Neural progenitor cell (in vitro differentiated cells): ENCODE results near the gene FHOD3.

Source experiments
- CTCF ChIP-seq: fragments of 200-600 bp; sonication (generic); IDR thresholded peaks from 2 replicates; pipeline ENCODE4 v1.5.1; 2017; ENCODE audit warnings: antibody characterized with exemption, mild to moderate bottlenecking
- EZH2 ChIP-seq: fragments of 200-600 bp; sonication (generic); IDR thresholded peaks from 2 replicates; pipeline ENCODE4 v1.6.1; 2017; ENCODE audit warnings: antibody characterized with exemption, mild to moderate bottlenecking, moderate library complexity
- EZH2phosphoT487 ChIP-seq: fragments of 200-600 bp; sonication (generic); IDR thresholded peaks from 2 replicates; pipeline ENCODE4 v1.6.1; 2017; ENCODE audit warnings: antibody characterized with exemption

- TF ChIP-seq EZH2 (no peak), CTCF (no peak), EZH2phosphoT487 (no peak)
Observed at GRCh38 chr18:36333414-36333813, 35.9 kb downstream of the FHOD3 start.
